Neural progenitor cell (in vitro differentiated cells): ENCODE measurements around the gene DSPP.

Experiments
- EZH2 ChIP-seq: fragments of 200-600 bp; sonication (generic); IDR thresholded peaks from 2 replicates; pipeline ENCODE4 v1.6.1; 2017; ENCODE audit warnings: antibody characterized with exemption, mild to moderate bottlenecking, moderate library complexity
- EZH2phosphoT487 ChIP-seq: fragments of 200-600 bp; sonication (generic); IDR thresholded peaks from 2 replicates; pipeline ENCODE4 v1.6.1; 2017; ENCODE audit warnings: antibody characterized with exemption
- TF ChIP-seq, protein P1 (sequence below): fragments of 200-600 bp; sonication (generic); IDR thresholded peaks from 2 replicates; pipeline ENCODE4 v1.5.1; 2017; ENCODE audit warnings: antibody characterized with exemption, mild to moderate bottlenecking

DNA sequence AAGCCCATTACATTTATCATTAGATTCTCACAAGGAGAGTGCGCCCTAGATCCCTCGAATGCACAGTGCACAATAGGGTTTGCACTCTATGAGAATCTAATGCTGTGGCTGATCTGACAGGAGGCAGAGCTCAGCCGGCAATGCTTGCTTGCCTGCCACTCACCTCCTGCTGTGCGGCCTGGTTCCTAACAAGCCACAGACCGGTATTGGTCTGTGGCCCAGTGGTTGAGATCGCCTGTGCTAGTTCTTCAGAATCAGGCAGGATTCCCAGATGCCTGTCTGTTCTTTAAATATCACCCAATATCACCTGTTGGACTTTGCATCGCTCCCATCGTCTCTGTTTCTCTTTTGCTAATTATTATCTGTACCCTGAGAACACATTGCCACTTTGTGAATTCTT, 14.0 kb downstream of the DSPP start:
- TF ChIP-seq EZH2phosphoT487 (no peak), EZH2 (no peak)
- TF ChIP-seq, protein P1, sequence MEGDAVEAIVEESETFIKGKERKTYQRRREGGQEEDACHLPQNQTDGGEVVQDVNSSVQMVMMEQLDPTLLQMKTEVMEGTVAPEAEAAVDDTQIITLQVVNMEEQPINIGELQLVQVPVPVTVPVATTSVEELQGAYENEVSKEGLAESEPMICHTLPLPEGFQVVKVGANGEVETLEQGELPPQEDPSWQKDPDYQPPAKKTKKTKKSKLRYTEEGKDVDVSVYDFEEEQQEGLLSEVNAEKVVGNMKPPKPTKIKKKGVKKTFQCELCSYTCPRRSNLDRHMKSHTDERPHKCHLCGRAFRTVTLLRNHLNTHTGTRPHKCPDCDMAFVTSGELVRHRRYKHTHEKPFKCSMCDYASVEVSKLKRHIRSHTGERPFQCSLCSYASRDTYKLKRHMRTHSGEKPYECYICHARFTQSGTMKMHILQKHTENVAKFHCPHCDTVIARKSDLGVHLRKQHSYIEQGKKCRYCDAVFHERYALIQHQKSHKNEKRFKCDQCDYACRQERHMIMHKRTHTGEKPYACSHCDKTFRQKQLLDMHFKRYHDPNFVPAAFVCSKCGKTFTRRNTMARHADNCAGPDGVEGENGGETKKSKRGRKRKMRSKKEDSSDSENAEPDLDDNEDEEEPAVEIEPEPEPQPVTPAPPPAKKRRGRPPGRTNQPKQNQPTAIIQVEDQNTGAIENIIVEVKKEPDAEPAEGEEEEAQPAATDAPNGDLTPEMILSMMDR = no peak
